Measurements from ENCODE around the gene CTBP2.

The CTBP2 gene

GRCh38 chr10:125121003-125121402, 39.4 kb downstream of the CTBP2 start:
- DNase-seq = no peak

GRCh38 chr10:125120053-125120710, 40.2 kb downstream of the CTBP2 start:
- no peak for DNase-seq

- no peak for DNase-seq
Measured at GRCh38 chr10:125118701-125119100, 41.7 kb downstream of the CTBP2 start.

DNA sequence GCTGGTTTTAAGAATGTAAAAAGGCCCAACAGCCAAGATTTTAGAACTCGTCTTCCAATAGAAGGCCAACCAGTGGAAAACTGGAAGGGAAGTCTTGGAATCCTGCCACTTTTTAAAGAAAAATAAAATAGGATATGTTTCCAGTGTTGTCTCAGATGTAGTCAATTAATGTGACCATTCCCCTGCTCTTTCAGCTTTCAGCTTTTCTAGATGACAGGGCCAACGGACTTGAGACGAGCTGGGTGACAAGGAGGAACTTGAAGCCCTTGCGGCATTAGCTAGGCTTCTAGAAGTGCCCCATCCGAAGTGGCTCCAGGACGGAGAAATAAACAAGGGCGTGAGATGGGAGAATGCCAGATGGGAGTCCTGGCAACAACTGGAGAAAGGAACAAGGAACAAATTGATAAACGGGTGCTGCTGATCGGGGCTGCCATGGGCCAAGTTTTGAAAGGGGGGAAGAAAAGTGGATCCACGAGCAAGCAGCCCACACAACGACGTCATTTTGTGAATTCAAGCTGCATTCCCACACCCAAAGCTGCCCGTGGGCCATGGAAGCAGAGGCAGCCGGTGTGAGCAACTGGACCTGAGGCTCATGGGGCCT, 42.3 kb downstream of the CTBP2 start:
- peak; percentile 87 for DNase-seq

DNA sequence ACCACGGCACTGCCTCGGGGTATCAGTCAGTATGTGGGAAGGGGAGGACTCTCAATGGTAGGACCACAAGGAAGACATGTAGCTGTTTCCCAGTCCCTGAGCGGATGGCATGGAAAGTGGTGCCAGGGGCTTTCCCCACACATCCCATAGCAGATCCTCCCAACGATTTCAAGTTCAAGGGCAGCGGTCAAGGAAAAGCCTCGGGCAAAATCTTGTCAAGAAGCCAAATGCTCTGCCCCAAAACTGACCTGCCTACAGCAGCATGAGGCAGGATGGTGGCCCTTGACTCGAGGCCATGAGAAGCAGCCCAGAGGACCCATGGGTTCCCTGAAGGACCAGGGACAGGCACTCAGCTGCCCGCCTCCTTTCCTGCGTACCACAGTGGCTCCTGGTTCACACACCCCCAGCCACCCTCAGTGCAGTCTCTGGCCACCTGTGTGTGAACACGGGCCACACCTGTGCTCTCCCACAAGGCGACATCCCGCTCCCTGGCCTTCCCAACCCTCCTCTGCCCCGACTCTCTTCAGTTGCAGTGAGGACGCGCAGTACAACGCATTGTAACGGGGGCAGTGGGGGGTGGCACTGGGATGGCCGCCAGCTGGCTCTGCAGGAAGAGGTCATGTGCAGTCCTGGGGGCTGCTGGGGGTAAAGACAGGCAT, 43.6 kb downstream of the CTBP2 start:
- no peak for DNase-seq

- no peak for DNase-seq
Measured at GRCh38 chr10:125116041-125116649, 44.2 kb downstream of the CTBP2 start.

DNA sequence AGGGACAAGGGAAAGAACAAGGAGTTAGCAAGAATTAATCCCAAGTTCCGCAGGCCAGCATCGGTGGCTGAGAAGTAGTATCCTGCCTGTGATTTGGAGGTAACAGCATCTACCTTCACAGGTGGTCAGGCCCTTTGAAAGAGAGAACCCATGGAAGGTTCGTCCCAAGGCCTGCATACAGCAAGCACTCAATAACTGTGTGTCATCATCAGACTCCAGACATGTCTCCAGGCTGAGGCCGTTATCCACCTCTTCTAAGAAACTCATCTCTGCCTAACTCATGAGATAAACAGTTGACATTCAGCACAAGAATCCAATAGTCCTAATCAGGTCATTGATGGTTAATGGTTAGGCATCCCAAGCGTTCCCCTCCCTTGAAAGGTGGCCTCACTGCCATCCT, 45.0 kb downstream of the CTBP2 start:
- no peak for DNase-seq

DNA sequence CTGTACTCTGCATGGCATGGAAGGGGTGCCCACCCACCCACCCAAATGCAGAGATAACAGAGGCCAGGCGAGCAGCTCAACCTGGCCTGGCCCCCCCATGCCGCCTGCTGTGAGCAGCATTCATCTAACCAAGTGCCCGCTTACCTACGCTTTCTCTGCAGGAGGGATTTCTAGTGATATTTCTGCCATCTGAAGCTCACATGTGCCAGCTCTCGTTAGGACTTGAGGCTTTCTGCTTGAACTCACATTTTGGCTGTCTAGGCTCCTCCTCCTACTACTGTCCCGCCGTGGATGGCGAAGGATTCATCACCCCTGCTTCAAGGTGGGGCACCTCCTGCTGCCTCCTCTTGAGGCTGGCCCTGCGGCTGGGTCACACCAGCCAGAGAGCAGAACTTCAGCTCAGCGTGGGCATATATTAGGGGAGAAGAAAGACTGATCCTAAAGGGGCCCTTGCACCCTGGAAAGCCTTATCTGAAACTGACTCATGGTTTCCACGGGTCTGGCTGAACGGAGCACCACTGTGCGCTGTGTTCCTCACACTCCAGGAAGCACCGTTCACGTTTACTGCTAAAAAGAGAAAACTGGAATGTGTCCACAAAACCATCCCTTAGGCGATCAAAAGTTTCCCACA, 45.5 kb downstream of the CTBP2 start:
- DNase-seq = no peak

DNA sequence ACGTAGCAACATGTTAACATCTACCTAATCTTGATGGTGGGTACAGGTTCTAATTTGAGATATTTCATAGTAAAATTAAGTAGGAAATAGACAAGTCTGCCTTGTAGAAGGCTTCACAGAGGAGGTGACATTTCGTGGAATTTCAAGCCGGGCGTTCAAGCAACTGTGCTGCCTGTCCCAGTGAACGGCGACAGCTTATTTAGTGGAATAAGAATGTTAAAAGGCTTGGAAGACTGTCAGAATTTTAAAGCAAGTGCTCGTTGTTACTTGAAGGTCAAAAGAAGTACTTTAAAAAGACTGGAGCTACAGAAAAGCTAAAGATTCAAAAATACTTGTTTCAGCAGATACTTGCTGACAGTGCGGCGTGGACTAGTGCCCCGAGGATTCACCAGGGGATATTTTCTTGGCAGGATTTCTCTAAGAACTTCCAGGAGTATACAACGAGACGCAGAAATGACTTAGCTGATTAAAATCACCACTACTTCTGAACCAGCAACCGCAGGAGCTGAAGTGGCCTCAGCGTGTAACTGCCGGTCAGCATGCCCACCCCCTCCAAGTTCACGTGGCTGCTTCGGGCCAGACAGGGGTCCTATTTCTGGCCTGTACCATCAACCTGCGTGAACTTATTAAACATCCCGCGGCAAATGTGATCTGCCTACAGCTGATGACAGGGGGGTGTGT, 46.5 kb downstream of the CTBP2 start:
- peak; percentile 61 for DNase-seq

- no peak for DNase-seq
Measured at GRCh38 chr10:125112697-125113494, 47.5 kb downstream of the CTBP2 start.

GRCh38 chr10:125111118-125111727, 49.1 kb downstream of the CTBP2 start:
- no peak for DNase-seq

GRCh38 chr10:125107965-125108580, 52.3 kb downstream of the CTBP2 start:
- DNase-seq = no peak

DNA sequence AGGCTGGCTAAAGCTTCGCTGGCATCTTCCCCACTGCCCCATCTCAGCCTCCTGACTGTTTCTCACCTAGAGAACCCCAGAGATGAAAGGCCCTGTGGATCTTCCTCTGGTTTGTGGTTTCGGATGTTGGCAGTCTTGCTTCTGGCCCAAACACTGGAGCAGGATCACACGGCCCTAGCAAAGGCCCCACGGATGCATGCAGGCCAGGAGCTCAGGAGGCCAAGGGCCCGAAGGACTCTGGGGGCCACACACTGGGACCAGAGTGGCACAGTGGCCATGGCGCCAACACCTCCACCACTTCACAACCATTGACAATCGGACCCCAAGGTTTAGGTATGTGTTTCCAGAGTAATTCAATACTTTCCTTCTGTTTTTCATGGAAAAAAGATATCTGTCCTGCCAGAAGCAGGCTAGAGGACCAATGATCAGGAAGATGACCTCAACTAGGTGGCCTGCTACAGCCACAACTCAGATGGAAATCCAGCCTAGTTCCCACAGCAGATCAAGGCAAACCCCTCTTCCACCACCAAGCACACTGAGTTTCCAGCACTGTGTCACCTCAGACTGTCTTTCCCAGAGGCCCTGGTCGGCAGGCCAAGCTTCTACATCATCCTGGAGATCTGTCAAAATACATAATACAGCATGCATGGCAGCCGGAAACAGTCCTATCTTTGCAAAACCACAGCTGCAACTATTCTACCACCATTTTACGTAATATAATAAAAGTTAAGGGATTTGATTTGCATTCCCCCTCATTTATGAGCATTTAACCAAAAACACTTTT, 53.0 kb downstream of the CTBP2 start:
- no peak for DNase-seq

- no peak for DNase-seq
Measured at GRCh38 chr10:125106586-125106985, 53.8 kb downstream of the CTBP2 start.

GRCh38 chr10:125105706-125106255, 54.6 kb downstream of the CTBP2 start:
- no peak for DNase-seq

DNA sequence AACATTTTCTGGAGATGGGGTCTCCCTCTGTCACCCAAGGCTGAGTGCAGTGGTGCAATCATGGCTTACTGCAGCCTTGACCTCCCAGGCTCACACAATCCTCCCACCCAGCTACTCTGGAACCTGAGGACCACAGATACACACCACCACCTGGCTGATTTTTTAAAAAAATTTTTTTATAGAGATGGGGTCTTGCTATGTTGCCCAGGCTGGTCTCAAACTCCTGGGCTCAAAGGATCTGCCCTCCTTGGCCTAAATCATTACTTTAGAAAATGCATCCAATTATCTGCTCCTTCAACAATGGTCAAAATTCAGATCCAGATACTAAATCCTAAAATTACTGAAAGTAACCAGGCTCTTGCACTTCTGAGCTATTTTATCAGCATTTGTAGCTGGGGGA, 55.2 kb downstream of the CTBP2 start:
- no peak for DNase-seq

- no peak for DNase-seq
Measured at GRCh38 chr10:125104559-125104958, 55.8 kb downstream of the CTBP2 start.

GRCh38 chr10:125103924-125104323, 56.4 kb downstream of the CTBP2 start:
- no peak for DNase-seq

- DNase-seq = no peak
Measured at GRCh38 chr10:125103466-125103865, 56.9 kb downstream of the CTBP2 start.

DNA sequence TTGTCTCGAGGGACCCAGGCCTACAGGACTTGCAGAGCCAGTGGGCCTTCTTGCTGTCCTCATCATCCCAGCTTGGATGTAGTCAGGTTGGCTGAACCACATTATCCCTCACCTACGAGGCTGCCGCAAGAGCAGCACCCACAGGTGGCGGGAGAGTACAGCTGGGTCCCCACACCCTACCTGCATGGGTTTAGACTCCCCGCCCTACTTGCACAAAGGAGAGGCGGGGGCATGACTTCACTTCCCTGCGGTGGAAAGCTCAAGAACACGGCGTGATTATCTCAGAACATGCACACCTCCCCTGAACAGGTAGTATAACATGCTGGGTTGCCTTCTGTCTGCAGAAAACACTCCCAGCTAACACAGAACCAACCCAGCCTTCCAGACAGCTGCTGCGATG, 57.5 kb downstream of the CTBP2 start:
- DNase-seq = no peak

Measured in eye (tissue), 1 donor.